ENCODE data around the gene DPP9. TPM values are rescaled to one million over a fixed set of nuclear protein-coding genes. Genes with fewer than 3 reads are reported as not detected.

Gene DPP9
- total and polyA plus RNA-seq, 2 donors (not counting 1 experiment from before 2014, with no cell fraction given) = 3.6 to 27.1 TPM

- DNase-seq (ENCODE audit: low read depth in 2 of 2) = no peak
- Histone ChIP-seq H3K9me3 (ENCODE audit: control insufficient read depth, insufficient read depth, low read depth, low read length) (no peaks in the 10 kb centered on the region), H2AFZ (ENCODE audit: low read length) (no peak overlapping the region), H3K4me3 (replicated peaks in 1 of 4; ENCODE audit: control extremely low read depth in 1 of 4, insufficient read depth in 1 of 4, low read depth in 3 of 4, low read length in 4 of 4) (no peak overlapping the region), H3K9ac (ENCODE audit: insufficient read depth, low read length) (no peak overlapping the region), H3K79me2 (ENCODE audit: control insufficient read depth, insufficient read depth, low read length) (peaks cover 1% of the 10 kb centered on the region), H4K20me1 (ENCODE audit: control insufficient read depth, extremely low read depth, insufficient read depth, low read length) (no peaks in the 10 kb centered on the region), H3K4me2 (ENCODE audit: extremely low read depth, insufficient read depth, low read length) (no peak overlapping the region), H3K27ac (ENCODE audit: insufficient read depth, low read length) (no peak overlapping the region), H3K27me3 (ENCODE audit: control insufficient read depth, insufficient read depth, low read length) (no peaks in the 10 kb centered on the region), H3K4me1 (ENCODE audit: control insufficient read depth, extremely low read depth, insufficient read depth, low read length) (no peaks in the 10 kb centered on the region), H3K36me3 (ENCODE audit: control insufficient read depth, insufficient read depth, low read length) (peaks cover 34% of the 10 kb centered on the region)
- no peak for TF ChIP-seq EZH2 (IDR thresholded peaks at IDR 0.05; ENCODE audit: low read length, missing control alignments)
- TF ChIP-seq, protein P1, sequence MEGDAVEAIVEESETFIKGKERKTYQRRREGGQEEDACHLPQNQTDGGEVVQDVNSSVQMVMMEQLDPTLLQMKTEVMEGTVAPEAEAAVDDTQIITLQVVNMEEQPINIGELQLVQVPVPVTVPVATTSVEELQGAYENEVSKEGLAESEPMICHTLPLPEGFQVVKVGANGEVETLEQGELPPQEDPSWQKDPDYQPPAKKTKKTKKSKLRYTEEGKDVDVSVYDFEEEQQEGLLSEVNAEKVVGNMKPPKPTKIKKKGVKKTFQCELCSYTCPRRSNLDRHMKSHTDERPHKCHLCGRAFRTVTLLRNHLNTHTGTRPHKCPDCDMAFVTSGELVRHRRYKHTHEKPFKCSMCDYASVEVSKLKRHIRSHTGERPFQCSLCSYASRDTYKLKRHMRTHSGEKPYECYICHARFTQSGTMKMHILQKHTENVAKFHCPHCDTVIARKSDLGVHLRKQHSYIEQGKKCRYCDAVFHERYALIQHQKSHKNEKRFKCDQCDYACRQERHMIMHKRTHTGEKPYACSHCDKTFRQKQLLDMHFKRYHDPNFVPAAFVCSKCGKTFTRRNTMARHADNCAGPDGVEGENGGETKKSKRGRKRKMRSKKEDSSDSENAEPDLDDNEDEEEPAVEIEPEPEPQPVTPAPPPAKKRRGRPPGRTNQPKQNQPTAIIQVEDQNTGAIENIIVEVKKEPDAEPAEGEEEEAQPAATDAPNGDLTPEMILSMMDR (conservative IDR thresholded peaks at IDR 0.05 in 1 of 2, IDR thresholded peaks at IDR 0.05 in 1 of 2; ENCODE audit: low read depth in 1 of 2, low read length in 2 of 2) = no peak
These were observed 61.5 kb downstream of the DPP9 start for GRCh38 chr19:4662020-4662695.

GRCh38 chr19:4660993-4661392, 62.6 kb downstream of the DPP9 start:
- no peak for TF ChIP-seq EZH2 (IDR thresholded peaks at IDR 0.05; ENCODE audit: low read length, missing control alignments)
- TF ChIP-seq, protein P1 (conservative IDR thresholded peaks at IDR 0.05 in 1 of 2, IDR thresholded peaks at IDR 0.05 in 1 of 2; ENCODE audit: low read depth in 1 of 2, low read length in 2 of 2) = no peak

DNA sequence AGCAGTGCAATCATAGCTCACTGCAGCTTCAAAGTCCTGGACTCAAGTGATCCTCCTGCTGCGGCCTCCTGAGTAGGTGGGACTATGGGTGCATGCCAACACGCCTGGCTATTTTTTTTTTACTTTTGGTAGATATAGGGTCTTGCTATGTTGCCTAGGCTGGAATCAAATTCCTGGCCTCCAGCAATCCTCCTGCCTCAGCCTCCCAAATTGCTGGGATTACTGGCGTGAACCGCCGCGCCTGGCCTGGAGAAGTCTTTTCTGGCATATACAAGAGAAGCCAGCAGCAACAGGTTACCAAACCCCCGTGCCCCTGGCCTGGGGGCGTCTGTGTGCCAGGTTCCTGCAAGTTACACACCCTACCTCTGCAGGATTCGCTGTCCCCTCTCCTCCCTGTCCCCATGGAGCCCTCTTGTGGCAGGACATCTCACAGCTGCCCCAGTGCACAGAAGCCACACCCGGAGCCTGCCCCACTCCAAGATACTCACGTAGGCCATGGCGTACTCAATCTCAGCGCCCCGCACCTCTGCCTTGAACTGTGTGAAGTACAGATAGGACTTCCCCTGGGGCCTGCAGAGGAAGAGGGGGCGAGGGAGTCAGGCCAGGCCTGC, 63.4 kb downstream of the DPP9 start:
- Histone ChIP-seq H4K20me1 (ENCODE audit: control insufficient read depth, extremely low read depth, insufficient read depth, low read length) (no peaks in the 10 kb centered on the region), H3K9ac (ENCODE audit: insufficient read depth, low read length) (no peak overlapping the region), H3K79me2 (ENCODE audit: control insufficient read depth, insufficient read depth, low read length) (peaks cover 1% of the 10 kb centered on the region), H3K9me3 (ENCODE audit: control insufficient read depth, insufficient read depth, low read depth, low read length) (no peaks in the 10 kb centered on the region), H2AFZ (ENCODE audit: low read length) (no peak overlapping the region), H3K4me1 (ENCODE audit: control insufficient read depth, extremely low read depth, insufficient read depth, low read length) (no peaks in the 10 kb centered on the region), H3K4me3 (replicated peaks in 1 of 4; ENCODE audit: control extremely low read depth in 1 of 4, insufficient read depth in 1 of 4, low read depth in 3 of 4, low read length in 4 of 4) (no peak overlapping the region), H3K4me2 (ENCODE audit: extremely low read depth, insufficient read depth, low read length) (no peak overlapping the region), H3K27ac (ENCODE audit: insufficient read depth, low read length) (no peak overlapping the region), H3K27me3 (ENCODE audit: control insufficient read depth, insufficient read depth, low read length) (no peaks in the 10 kb centered on the region), H3K36me3 (ENCODE audit: control insufficient read depth, insufficient read depth, low read length) (peaks cover 33% of the 10 kb centered on the region)
- TF ChIP-seq, protein P1 (conservative IDR thresholded peaks at IDR 0.05 in 1 of 2, IDR thresholded peaks at IDR 0.05 in 1 of 2; ENCODE audit: low read depth in 1 of 2, low read length in 2 of 2) = peak in 1 of 2 donors; percentile 15
- no peak for TF ChIP-seq EZH2 (IDR thresholded peaks at IDR 0.05; ENCODE audit: low read length, missing control alignments)
- no peak for DNase-seq (ENCODE audit: low read depth in 2 of 2)

More at GRCh38 chr19:4660993-4661392, 62.6 kb downstream of the DPP9 start:
- no peak overlapping the region for H3K27ac ChIP-seq (ENCODE audit: insufficient read depth, low read length)
- no peaks in the 10 kb centered on the region for H4K20me1 ChIP-seq (ENCODE audit: control insufficient read depth, extremely low read depth, insufficient read depth, low read length)
- H3K36me3 ChIP-seq (ENCODE audit: control insufficient read depth, insufficient read depth, low read length) = peaks cover 35% of the 10 kb centered on the region
- H3K4me1 ChIP-seq (ENCODE audit: control insufficient read depth, extremely low read depth, insufficient read depth, low read length) = no peaks in the 10 kb centered on the region
- H3K9ac ChIP-seq (ENCODE audit: insufficient read depth, low read length) = no peak overlapping the region
- no peaks in the 10 kb centered on the region for H3K9me3 ChIP-seq (ENCODE audit: control insufficient read depth, insufficient read depth, low read depth, low read length)
- H3K27me3 ChIP-seq (ENCODE audit: control insufficient read depth, insufficient read depth, low read length) = no peaks in the 10 kb centered on the region
- H3K79me2 ChIP-seq (ENCODE audit: control insufficient read depth, insufficient read depth, low read length) = peaks cover 1% of the 10 kb centered on the region
- no peak overlapping the region for H3K4me2 ChIP-seq (ENCODE audit: extremely low read depth, insufficient read depth, low read length)
- DNase-seq (ENCODE audit: low read depth in 2 of 2) = no peak
- no peak overlapping the region for H2AFZ ChIP-seq (ENCODE audit: low read length)
- no peak overlapping the region for H3K4me3 ChIP-seq (replicated peaks in 1 of 4; ENCODE audit: control extremely low read depth in 1 of 4, insufficient read depth in 1 of 4, low read depth in 3 of 4, low read length in 4 of 4)
